Activated naive CD4-positive, alpha-beta T cell treated with anti-CD3 and anti-CD28 coated beads for 36 hours (primary cell): ENCODE data around the gene COL11A1. TPM values are rescaled to one million over a fixed set of nuclear protein-coding genes. Genes with fewer than 3 reads are reported as not detected.

Experiments used
- CTCF ChIA-PET: fragments of 350-600 bp; sonication (Branson Sonifier 250); formaldehyde crosslinking; loops from one replicate; lab custom pipeline; 2021; ENCODE audit warnings: antibody characterized with exemption; lab: Charles Lee
- DNase-seq: peaks from one replicate; pipeline ENCODE4 v3.0.0-alpha.2; 2020
- H3K27ac Mint-ChIP-seq: one replicate; pipeline ENCODE4 v1.8.0; 2021; ENCODE audit warnings: mild to moderate bottlenecking, mixed read lengths
- H3K27me3 Mint-ChIP-seq: one replicate; pipeline ENCODE4 v1.8.0; 2021; ENCODE audit warnings: low read depth, mixed read lengths
- H3K36me3 Mint-ChIP-seq: one replicate; pipeline ENCODE4 v1.8.0; 2021; ENCODE audit warnings: low read depth, mixed read lengths
- H3K4me1 Mint-ChIP-seq: one replicate; pipeline ENCODE4 v1.8.0; 2021; ENCODE audit warnings: low read depth, mixed read lengths
- H3K4me3 Mint-ChIP-seq: one replicate; pipeline ENCODE4 v1.8.0; 2021; ENCODE audit warnings: mild to moderate bottlenecking, moderate library complexity, mixed read lengths
- H3K9me3 Mint-ChIP-seq: one replicate; pipeline ENCODE4 v1.8.0; 2021; ENCODE audit warnings: mixed read lengths
- intact Hi-C: fragments of 100-400 bp; cut with micrococcal nuclease; formaldehyde crosslinking; loops from one replicate; pipeline ENCODE4 v1.15.1; 2023
- total RNA-seq, 2 experiments: library from RNA; stranded (reverse); gene quantifications; one replicate each; pipeline ENCODE4 v1.2.3, GENCODE V29; 2021

The COL11A1 gene
- total RNA-seq, 2 experiments from 2014 or later: not detected

DNA sequence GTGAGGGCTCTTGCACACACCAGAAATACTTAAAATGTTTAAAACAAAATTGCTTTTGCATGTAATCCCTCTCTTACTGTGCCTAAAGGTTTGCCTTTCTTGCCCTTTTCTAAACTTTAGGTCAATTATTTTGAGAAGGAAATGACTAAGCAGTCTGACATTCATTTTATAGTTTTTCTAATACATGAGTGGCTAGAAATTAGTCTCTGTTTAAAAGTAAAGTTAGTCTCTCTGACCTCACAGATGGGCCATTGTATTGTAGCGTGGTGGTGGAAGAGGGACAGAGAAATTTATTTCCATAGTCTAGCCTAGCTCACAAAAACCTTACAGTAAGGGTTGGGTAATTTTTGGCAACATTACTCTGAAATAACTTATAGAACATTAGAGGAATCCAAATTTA is 3.6 kb upstream of the COL11A1 start:
- Mint-ChIP-seq H3K27ac (no peak overlapping the region), H3K36me3 (no peaks in the 10 kb centered on the region), H3K4me1 (peaks cover 5% of the 10 kb centered on the region), H3K4me3 (no peak overlapping the region), H3K9me3 (no peaks in the 10 kb centered on the region), H3K27me3 (peaks cover 22% of the 10 kb centered on the region)
- intact Hi-C loops: no loop called here
- CTCF ChIA-PET: interaction anchor here (1.4 kb wide), 1 partner anchor 402 kb away, joined by 3 read pairs; no protein-coding TSS in a partner anchor
- DNase-seq: no peak

DNA sequence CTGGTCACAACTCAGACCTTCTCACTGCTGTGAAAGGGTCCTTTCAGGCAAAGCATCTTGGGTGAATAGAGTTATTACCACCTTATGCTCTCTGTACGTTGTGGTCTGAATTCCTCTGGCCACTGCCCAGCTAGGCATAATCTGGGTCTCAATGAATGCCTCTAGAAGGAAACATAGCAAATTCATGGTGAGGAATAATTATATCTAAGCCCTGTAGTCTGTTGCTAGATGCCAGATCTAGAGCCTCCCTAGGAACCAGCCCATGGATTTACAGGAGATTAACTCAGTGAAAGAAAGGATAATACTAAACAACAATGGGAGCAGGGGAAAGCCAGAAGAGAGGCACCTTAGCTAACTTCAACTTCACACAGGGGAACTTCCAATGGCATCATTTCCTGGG is 2.4 kb upstream of the COL11A1 start:
- intact Hi-C loops: no loop called here
- no peak overlapping the region for H3K4me3 Mint-ChIP-seq
- CTCF ChIA-PET: interaction anchor here (1.4 kb wide), 1 partner anchor 403 kb away, joined by 3 read pairs; no protein-coding TSS in a partner anchor
- no peaks in the 10 kb centered on the region for H3K9me3 Mint-ChIP-seq
- H3K27me3 Mint-ChIP-seq: peaks cover 30% of the 10 kb centered on the region
- DNase-seq: no peak
- H3K36me3 Mint-ChIP-seq: no peaks in the 10 kb centered on the region
- H3K4me1 Mint-ChIP-seq: peaks cover 9% of the 10 kb centered on the region
- no peak overlapping the region for H3K27ac Mint-ChIP-seq

DNA sequence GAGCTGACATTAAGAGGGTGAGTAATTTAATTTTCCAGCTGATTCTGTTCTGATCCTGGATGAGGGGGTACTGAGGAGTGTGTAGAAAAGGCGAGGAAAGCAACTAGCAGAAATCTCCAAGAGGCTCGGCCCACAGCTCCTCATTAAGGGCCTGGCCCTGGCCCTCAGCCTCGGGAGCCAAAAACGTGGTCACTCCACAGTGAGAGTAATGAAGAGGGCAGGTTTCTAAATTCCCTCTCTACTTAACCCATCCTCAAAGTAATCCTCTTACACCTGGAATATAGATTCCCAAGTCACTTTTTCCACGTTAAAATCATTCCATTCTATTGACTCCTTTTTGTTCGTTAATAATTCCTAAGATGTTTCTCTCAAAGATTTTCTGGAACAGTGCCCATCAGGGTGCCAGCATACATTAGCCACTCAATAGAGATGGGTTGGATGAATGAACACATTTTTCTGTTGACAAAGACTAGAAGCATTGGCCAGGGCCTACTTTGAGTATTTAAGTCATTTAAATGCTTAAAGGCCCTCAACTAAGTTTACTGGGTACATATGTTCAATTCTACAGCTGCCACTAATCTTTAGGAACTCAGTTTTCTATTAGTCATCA is 1.1 kb upstream of the COL11A1 start:
- no peaks in the 10 kb centered on the region for H3K9me3 Mint-ChIP-seq
- CTCF ChIA-PET: no interaction called here
- no peaks in the 10 kb centered on the region for H3K36me3 Mint-ChIP-seq
- peaks cover 30% of the 10 kb centered on the region for H3K27me3 Mint-ChIP-seq
- intact Hi-C loops: no loop called here
- peaks cover 9% of the 10 kb centered on the region for H3K4me1 Mint-ChIP-seq
- no peak for DNase-seq
- H3K4me3 Mint-ChIP-seq: no peak overlapping the region
- no peak overlapping the region for H3K27ac Mint-ChIP-seq

DNA sequence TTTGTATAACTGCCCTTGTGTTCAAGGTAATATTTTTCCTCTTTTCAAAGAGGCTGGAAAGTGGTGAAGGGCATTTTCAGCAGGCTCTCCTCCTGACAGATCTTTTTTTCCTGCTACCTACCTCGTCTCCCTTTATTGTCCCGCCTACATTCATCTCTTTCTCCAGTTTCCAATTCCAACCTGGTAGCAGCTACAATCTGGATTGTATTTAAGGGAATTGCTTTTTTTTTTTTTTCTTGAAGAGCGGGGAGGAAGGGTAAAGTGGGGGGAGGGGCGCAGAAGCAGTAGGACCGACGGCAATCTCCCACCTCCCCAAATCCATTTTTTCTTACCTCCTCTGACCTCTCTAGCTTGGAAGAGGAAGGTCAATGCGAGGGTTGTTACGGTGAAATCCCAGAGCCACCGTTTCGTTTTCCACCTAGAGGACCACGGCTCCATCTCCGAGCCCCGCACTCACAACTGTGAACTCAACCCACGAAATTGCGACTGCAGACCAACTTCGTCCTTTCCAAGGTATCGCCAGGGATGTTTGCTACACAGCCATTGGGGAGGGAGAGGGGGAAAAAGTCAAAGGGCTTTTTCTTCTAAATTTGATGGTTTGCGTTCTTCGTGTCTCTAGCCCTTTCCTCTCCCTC is 464 bp downstream of the COL11A1 start:
- Mint-ChIP-seq H3K27ac (no peak overlapping the region), H3K4me3 (no peak overlapping the region), H3K27me3 (peaks cover 30% of the 10 kb centered on the region), H3K36me3 (no peaks in the 10 kb centered on the region), H3K4me1 (peaks cover 9% of the 10 kb centered on the region), H3K9me3 (no peaks in the 10 kb centered on the region)
- CTCF ChIA-PET: interaction anchor here (0.7 kb wide), 1 partner anchor 398 kb away, joined by 4 read pairs; no protein-coding TSS in a partner anchor
- no peak for DNase-seq
- intact Hi-C loops: no loop called here

DNA sequence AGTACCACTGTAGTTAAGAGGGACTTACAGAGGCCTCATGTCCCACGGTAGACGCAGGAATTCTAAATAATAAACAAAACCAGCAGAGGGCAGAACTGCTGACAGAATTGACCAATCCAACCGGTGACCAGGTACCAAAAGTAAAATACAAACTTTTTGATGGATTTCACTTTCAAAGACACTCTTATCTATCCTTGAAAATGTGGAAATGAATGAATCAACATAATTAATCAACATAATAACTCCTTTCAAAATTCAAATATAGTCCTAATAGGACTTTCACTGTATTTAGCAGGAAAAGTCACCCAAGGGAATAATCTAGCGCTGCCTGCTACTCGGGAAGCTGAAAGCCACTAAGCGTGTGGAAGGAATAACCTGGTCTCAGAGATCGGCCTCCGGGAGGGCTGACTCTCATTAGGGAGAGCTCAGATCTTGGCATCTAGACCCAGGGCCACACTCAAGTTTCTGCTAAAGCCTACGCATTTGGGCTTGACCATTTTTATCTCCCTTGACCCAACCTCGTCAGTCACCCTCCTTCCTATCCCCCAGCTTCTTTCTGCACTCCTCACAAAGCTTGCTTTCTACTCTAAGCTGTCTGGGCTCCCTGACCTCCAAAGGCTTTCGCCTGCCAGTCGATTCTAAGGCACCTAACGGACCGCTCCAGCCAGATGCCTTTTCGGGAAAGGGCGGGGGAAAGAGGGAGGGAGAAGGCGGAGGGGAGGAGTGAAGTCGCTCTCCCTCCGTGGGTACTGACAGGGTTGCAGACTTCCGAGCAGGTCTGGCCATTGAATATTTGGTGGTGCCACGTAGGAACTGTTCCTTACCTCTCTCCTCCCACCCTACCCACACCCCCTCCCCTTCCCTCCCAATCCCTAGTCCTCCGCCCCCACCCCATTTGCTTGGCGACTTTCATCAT is 1.6 kb downstream of the COL11A1 start:
- CTCF ChIA-PET: interaction anchor here (1.3 to 1.9 kb wide), 3 partner anchors 341 to 408 kb away, joined by 3 to 11 read pairs (median 4); no protein-coding TSS in a partner anchor
- Mint-ChIP-seq H3K4me3 (no peak overlapping the region), H3K27me3 (peaks cover 30% of the 10 kb centered on the region)

DNA sequence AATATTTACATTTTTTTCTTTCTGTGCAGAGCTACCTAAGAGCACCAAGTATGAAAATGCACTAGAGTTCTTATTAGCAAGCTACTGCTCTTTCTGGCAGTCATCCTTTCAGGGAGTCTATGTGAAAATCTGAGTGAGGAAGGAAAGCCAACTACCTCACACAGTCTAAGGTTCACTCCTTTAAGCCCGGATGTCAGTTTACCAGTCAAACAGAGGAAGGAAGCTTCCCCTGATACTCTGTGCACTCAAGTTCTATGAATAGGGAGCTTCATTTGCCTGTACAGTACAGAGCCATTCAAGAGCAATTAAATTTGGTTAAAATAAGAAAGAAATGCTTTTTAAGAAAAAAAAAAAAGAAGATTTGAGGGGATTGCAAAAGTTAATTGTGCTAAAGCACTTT is 6.9 kb downstream of the COL11A1 start:
- no peak overlapping the region for H3K4me3 Mint-ChIP-seq
- CTCF ChIA-PET: interaction anchor here (1.2 kb wide), 1 partner anchor 360 kb away, joined by 4 read pairs; no protein-coding TSS in a partner anchor
- H3K9me3 Mint-ChIP-seq: no peaks in the 10 kb centered on the region
- no peak overlapping the region for H3K27ac Mint-ChIP-seq
- H3K36me3 Mint-ChIP-seq: no peaks in the 10 kb centered on the region
- intact Hi-C loops: no loop called here
- no peaks in the 10 kb centered on the region for H3K4me1 Mint-ChIP-seq
- DNase-seq: no peak
- H3K27me3 Mint-ChIP-seq: peaks cover 3% of the 10 kb centered on the region

More for the DNA sequence above, 1.6 kb downstream of the COL11A1 start:
- no peak for DNase-seq
- Mint-ChIP-seq H3K27ac (no peak overlapping the region), H3K4me1 (peaks cover 9% of the 10 kb centered on the region), H3K9me3 (no peaks in the 10 kb centered on the region), H3K36me3 (no peaks in the 10 kb centered on the region)
- intact Hi-C loops: loop anchor here (1.0 kb wide), 2 partner anchors 355 to 409 kb away; no protein-coding TSS in a partner anchor

DNA sequence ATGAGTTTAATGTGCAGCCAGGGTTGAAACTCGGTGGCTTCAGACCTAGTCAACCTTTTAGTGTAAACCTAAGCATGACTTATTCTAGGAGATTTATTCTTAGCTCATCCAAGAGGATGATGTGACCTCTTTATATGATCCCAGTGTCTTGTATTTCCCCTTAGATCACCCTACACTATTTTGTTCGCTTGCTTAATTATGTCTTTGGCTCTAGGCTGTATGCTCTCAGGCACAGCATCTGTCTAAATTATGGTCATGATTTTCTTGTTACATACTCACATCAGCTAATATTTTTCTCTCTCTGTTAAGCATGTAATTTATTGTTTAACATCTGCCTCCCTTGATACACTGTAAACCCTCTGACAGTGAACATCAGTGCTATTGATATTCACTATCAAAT is 19.1 kb downstream of the COL11A1 start:
- Mint-ChIP-seq H3K4me1 (no peaks in the 10 kb centered on the region), H3K4me3 (no peak overlapping the region), H3K9me3 (peaks cover 2% of the 10 kb centered on the region), H3K27ac (no peak overlapping the region), H3K36me3 (no peaks in the 10 kb centered on the region), H3K27me3 (no peaks in the 10 kb centered on the region)
- intact Hi-C loops: no loop called here
- CTCF ChIA-PET: no interaction called here
- DNase-seq: no peak

DNA sequence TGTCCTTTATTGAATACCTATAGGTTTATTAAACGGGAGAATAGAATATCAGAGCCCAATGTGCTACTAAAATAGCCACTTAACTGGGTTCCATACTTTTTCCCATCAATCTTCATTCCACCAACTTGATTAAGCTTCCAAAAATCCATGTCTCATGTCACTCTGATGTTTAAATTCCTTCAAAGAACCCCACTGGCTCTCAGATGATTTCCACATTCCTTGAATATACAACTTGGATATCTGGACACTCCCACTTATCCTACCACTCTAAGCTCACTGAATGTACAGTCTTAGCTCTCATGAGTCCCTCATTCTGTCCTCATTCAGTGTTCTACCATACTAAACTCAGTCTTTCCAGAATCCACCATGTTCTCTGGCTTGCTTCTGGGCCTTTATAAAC is 21.1 kb downstream of the COL11A1 start:
- no peak overlapping the region for H3K27ac Mint-ChIP-seq
- peaks cover 2% of the 10 kb centered on the region for H3K9me3 Mint-ChIP-seq
- H3K4me3 Mint-ChIP-seq: no peak overlapping the region
- no peaks in the 10 kb centered on the region for H3K36me3 Mint-ChIP-seq
- H3K4me1 Mint-ChIP-seq: no peaks in the 10 kb centered on the region
- intact Hi-C loops: no loop called here
- H3K27me3 Mint-ChIP-seq: no peaks in the 10 kb centered on the region
- CTCF ChIA-PET: no interaction called here
- no peak for DNase-seq

DNA sequence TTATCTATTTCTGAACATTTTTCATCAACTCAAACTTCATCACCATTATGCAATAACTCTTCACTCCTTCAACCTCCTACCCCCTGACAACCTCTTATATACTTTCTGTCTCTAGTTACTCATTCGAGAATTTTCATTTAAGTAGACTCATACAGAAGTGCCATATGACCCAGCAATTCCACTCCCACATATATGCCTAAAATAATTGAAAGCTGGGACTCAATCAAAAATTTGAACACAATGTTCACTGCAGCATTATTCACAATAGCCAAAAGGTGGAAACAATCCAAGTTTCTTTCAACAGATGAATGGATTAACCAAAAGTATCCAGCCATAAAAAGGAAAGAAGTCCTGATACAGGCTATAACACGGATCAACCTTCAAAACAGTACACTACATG is 24.1 kb downstream of the COL11A1 start:
- no peak overlapping the region for H3K4me3 Mint-ChIP-seq
- no peaks in the 10 kb centered on the region for H3K4me1 Mint-ChIP-seq
- H3K36me3 Mint-ChIP-seq: no peaks in the 10 kb centered on the region
- CTCF ChIA-PET: no interaction called here
- peaks cover 2% of the 10 kb centered on the region for H3K9me3 Mint-ChIP-seq
- intact Hi-C loops: no loop called here
- H3K27me3 Mint-ChIP-seq: no peaks in the 10 kb centered on the region
- DNase-seq: no peak
- H3K27ac Mint-ChIP-seq: no peak overlapping the region

DNA sequence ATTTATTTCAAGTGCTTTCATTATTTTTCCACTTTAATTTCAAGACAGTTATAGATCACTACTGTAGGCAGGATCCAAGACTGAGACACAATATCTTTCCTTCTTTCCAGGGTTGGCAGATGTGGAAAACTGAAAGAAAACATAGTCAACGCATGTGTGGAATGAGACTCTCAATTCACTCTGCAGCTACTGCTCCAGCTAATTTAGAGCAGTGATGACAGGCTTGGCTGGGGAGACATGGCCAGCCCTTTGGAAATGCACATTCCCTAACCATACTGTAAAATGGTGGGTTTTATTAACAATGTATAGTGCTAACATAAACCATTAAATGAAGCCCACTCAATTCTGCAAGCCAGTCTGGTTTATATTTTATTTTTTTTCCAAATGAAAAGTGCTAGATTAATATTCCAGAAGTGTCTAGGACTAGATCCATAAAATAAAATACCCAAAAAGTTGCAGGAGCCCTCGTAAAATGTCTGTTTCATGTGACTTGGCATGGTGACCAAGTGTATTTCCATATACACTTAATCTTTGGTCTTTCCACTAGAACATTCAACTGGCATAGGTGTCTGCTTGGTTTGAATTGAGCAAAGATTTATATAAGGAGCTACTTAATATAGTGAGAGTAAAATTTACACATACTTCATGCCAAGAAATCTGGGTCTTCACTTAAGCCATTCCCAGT is 32.9 kb downstream of the COL11A1 start:
- Mint-ChIP-seq H3K4me1 (no peaks in the 10 kb centered on the region), H3K27ac (no peak overlapping the region), H3K27me3 (no peaks in the 10 kb centered on the region), H3K4me3 (no peak overlapping the region), H3K9me3 (no peaks in the 10 kb centered on the region), H3K36me3 (no peaks in the 10 kb centered on the region)
- intact Hi-C loops: no loop called here
- CTCF ChIA-PET: no interaction called here
- no peak for DNase-seq

DNA sequence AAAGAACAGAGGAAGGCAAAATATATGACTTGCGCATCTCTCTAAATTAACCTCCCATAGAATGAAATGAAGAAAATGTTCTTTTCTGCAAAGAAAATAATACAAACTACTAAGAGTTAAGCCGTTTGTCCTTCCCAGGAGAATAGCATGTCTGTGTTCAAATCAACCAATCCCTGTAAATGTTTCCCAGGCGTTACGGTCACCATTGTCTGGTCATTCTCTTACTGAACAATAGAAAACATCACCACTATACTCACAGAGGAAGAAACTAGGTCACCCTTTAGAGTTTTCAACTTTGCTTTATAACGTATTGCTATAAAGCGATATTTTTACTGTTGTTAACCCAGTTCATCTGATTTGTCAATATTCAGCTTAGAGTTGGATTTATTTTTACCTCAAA is 34.1 kb downstream of the COL11A1 start:
- no peak overlapping the region for H3K27ac Mint-ChIP-seq
- CTCF ChIA-PET: no interaction called here
- H3K36me3 Mint-ChIP-seq: no peaks in the 10 kb centered on the region
- no peak overlapping the region for H3K4me3 Mint-ChIP-seq
- no peaks in the 10 kb centered on the region for H3K9me3 Mint-ChIP-seq
- intact Hi-C loops: no loop called here
- H3K4me1 Mint-ChIP-seq: no peaks in the 10 kb centered on the region
- no peak for DNase-seq
- no peaks in the 10 kb centered on the region for H3K27me3 Mint-ChIP-seq

DNA sequence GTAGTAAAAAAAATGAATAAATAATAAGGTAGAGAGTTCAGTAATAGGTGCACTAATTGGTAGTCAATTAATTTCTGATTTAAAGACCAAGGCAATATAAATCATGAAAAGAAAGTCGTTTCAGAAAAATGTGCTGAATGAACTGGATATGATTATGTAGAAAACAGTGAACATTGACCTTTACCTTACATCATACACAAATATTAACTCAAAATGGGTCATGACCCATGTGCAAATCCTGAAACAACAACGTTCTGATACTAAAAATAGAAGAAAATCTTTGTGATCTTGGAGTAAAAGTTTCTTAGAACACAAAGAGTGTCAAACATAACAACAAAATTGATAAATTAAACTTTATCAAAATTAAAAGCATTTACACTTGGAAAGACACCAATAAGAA is 39.1 kb downstream of the COL11A1 start:
- intact Hi-C loops: no loop called here
- Mint-ChIP-seq H3K4me3 (no peak overlapping the region), H3K27ac (no peak overlapping the region), H3K4me1 (no peaks in the 10 kb centered on the region), H3K36me3 (no peaks in the 10 kb centered on the region), H3K27me3 (no peaks in the 10 kb centered on the region), H3K9me3 (no peaks in the 10 kb centered on the region)
- no peak for DNase-seq
- CTCF ChIA-PET: no interaction called here
